Astrocyte of the spinal cord (primary cell): ENCODE measurements around the gene IDH3G.
"Not testable (repeated sequence)": the region's sequence is repeated elsewhere in the genome, so short reads cannot be mapped to it uniquely, and the experiment has no call there.

ENCODE experiments used
- DNase-seq: peaks from one replicate; pipeline ENCODE4 v3.0.0; 2011; ENCODE audit warnings: low read depth, low spot score
- H3K4me3 ChIP-seq: 2 replicates; pipeline ENCODE4 v1.5.1; 2011; ENCODE audit warnings: low read depth, mild to moderate bottlenecking, low read length, moderate library complexity
- in situ Hi-C: cut with HindIII; loops from 2 replicates; pipeline ENCODE4 v1.10.0; 2017; ENCODE audit warnings: low sequenced_read_pairs
- TF ChIP-seq, protein P1 (sequence below): IDR thresholded peaks from 2 replicates; pipeline ENCODE4 v1.5.1; 2012; ENCODE audit warnings: low read depth, mild to moderate bottlenecking, low read length, inconsistent platforms

IDH3G gene

DNA sequence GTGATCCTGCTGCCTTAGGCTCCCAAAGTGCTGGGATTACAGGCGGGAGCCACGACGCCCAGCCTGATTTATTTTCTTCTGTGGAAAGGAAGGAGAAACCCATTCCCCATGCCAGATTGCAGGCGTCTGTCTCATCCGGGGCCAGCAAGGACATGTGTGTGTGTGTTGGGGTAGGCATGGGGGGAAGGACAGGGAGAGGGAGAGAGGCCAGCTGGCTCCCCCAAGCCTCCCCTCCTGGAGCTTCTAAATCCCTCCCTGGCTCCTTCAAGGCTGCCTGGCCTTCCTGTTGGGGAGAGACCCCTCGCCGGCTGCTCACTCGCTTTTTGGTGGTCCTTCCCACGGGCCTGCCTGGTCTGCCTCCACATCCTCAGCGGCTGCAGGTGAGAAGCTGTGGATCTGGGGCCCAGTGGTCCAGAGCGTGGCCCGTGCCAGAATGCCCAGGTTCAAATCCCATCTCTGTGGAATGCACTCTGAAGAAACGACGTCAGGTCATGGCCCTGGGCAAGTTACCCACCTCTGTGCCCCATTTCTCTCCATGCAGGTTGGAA lies 31.5 kb downstream of the IDH3G start:
- no peak overlapping the region for H3K4me3 ChIP-seq
- TF ChIP-seq, protein P1, sequence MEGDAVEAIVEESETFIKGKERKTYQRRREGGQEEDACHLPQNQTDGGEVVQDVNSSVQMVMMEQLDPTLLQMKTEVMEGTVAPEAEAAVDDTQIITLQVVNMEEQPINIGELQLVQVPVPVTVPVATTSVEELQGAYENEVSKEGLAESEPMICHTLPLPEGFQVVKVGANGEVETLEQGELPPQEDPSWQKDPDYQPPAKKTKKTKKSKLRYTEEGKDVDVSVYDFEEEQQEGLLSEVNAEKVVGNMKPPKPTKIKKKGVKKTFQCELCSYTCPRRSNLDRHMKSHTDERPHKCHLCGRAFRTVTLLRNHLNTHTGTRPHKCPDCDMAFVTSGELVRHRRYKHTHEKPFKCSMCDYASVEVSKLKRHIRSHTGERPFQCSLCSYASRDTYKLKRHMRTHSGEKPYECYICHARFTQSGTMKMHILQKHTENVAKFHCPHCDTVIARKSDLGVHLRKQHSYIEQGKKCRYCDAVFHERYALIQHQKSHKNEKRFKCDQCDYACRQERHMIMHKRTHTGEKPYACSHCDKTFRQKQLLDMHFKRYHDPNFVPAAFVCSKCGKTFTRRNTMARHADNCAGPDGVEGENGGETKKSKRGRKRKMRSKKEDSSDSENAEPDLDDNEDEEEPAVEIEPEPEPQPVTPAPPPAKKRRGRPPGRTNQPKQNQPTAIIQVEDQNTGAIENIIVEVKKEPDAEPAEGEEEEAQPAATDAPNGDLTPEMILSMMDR: no peak
- DNase-seq: no peak
- in situ Hi-C loops: no loop called here

DNA sequence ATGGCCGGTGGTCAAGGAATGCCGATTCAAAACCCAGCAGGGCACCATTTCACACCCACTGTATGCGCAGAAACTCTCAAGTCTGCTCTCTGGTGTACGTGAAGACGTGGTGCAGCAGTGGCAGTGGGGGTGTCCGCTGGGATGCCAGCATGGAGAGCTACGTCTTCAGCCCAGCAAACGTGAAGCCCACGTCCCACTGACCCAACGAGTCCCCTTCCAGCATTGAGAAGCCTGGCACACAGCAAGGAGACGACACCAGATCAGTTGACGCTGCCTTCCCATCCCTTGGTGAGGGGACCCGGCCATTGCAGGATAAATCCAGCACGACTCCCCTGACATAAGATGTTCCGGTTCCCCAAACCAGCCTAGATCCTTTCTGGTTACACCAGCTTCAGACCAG lies 32.3 kb downstream of the IDH3G start:
- TF ChIP-seq, protein P1: no peak
- in situ Hi-C loops: no loop called here
- no peak overlapping the region for H3K4me3 ChIP-seq
- no peak for DNase-seq

DNA sequence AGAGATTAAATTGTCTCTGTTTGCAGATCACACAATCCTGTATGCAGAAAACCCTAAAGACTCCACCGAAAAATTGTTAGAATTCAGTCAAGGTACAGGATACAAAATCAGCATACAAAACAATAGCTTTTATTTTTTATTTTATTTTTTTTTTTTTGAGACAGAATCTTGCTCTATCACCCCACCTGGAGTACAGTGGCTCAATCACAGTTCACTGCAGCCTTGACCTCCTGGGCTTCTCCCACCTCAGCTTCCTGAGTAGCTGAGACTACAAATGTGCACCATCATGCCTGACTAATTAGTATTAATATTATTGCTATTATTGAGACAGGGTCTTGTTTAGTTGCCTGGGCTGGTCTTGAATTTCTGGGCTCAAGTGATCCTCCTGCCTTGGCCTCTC lies 39.0 kb downstream of the IDH3G start:
- DNase-seq: no peak
- in situ Hi-C loops: no loop called here

DNA sequence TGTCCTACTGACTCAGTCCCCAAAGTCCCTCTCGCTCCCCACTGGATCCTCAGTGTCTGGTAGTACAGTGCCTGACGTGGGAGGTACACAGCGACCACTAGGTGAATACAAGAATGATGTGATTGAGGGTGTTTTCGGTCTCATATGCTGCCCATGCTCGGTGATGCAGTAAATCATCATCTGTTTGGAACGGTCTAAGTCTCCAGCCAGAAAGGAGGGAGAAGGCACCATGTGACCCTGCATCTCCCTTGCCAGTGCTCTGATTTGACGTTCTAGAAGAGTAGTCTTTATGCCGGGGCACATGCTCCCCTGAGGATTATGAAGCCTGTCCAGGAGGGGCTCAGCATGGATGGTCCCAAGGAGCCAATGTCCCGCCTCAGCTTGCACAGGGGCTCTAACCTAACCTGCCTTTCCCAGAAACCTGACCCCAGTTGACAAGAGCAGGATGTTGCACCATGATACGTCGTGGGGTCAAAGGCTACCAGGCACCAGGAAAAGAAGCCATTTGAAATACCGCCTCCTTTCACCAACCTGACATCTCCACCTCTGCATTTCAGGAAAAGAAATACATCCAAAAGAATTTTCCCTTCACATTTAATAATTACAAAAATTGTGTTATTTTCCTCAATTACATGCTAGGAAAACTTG lies 43.9 kb downstream of the IDH3G start:
- in situ Hi-C loops: no loop called here
- no peak for DNase-seq
- no peak overlapping the region for H3K4me3 ChIP-seq
- TF ChIP-seq, protein P1: no peak

More for the DNA sequence above, 39.0 kb downstream of the IDH3G start:
- TF ChIP-seq, protein P1: no peak
- no peak overlapping the region for H3K4me3 ChIP-seq

DNA sequence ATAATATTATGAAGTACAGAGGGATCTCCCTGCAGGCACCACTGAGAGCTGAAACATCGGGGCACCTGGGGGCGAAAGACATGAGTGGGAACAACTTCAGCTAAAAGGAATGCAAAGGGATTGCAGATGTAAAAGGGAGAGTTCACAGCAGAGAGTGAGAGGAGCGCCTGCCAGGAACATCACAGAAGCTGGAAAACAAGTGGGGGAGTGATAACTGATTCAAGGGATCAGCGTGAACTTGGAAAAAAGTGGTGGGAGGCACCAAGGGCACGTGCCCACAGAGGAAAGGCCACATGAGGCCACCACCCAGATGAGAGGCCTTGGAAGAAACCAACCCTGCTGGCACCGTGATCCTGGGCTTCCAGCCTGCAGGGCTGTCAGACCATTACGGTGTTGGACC lies 45.2 kb downstream of the IDH3G start:
- H3K4me3 ChIP-seq, DNase-seq, in situ Hi-C loops: not testable (repeated sequence)

DNA sequence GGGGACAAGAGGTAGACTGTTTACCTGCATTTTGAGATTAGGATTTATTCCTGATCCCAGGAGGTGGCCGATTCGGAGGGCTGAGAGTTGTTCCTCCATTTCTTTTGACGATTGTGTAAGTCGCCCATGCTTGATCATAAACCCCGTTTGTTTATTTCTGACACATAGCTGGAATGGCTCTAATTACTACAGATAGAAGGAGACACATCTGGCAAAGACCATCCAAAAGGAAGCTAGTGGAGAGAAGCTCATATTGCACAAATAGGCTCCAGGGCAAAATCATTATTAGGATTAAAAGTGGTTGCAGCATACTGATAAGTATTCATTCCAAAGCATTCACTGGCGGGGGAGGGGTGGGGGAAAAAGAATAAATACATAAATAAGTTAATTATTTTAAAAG lies 47.2 kb downstream of the IDH3G start:
- in situ Hi-C loops, DNase-seq, H3K4me3 ChIP-seq: not testable (repeated sequence)

DNA sequence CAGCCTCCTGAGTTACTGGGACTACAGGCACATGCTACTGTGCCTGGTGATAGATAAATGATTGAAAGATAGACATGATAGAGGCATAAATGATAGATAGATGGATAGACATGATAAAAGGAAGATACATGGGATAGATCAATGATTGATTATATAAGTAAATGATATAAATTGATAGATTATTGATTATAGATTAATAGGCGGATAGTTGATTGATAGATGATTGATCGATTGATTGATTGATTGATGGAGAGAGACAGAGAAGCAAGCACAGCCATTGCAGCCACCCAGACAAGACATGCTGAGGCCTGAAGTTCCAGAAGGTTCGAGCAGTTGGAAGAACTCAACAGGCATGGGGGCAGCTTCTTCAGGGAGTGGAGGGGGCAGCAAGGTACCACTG lies 47.8 kb downstream of the IDH3G start:
- no peak overlapping the region for H3K4me3 ChIP-seq
- TF ChIP-seq, protein P1: no peak
- in situ Hi-C loops: no loop called here
- DNase-seq: no peak

DNA sequence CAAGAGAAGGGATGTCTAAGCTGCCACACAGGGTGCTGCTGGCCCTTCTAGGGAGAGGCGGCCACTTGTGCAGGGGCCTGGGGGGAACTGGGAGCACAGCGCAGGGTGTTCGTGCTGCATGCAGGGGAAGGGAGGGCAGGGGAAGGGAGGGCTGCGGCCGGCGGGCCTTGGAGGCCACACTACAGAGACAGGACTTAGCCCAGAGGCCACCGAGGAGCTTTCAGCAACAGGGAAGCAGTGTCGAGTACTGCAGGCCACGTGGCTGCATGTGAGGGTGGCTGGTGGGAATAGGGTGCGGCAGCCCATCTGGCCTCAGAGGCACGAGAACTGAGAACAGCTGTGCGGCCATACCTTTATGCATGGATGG lies 49.1 kb downstream of the IDH3G start:
- DNase-seq, H3K4me3 ChIP-seq, in situ Hi-C loops: not testable (repeated sequence)
